IMR-90 (cell line): Measurements from ENCODE around the gene SLC31A1.

Experiments
- BHLHE40 ChIP-seq: fragments of 150-350 bp; IDR thresholded peaks from 2 replicates; pipeline ENCODE4 v1.6.1; 2016; ENCODE audit warnings: mild to moderate bottlenecking, low read depth, low read length
- CEBPB ChIP-seq: IDR thresholded peaks from 2 replicates; pipeline ENCODE4 v1.6.1; 2012; ENCODE audit warnings: low read depth, low read length, improper control_type of control experiment
- POLR2A ChIP-seq: IDR thresholded peaks from 2 replicates; pipeline ENCODE4 v1.6.1; 2012; ENCODE audit warnings: mild to moderate bottlenecking, low read depth, low read length
- RAD21 ChIP-seq: IDR thresholded peaks from 2 replicates; pipeline ENCODE4 v1.6.1; 2012; ENCODE audit warnings: low read length, improper control_type of control experiment
- RCOR1 ChIP-seq: IDR thresholded peaks from 2 replicates; pipeline ENCODE4 v1.6.1; 2012; ENCODE audit warnings: mild to moderate bottlenecking, low read length, improper control_type of control experiment; ENCODE audit not compliant: insufficient replicate concordance
- RFX5 ChIP-seq: IDR thresholded peaks from 2 replicates; pipeline ENCODE4 v1.8.0; 2012; ENCODE audit warnings: low read depth, mild to moderate bottlenecking, low read length, moderate library complexity
- SMC3 ChIP-seq: fragments of 150-350 bp; IDR thresholded peaks from 2 replicates; pipeline ENCODE4 v1.6.1; 2016; ENCODE audit warnings: low read depth, mild to moderate bottlenecking, antibody characterized with exemption, low read length, moderate library complexity
- TF ChIP-seq, protein P1 (sequence below): conservative IDR thresholded peaks from 2 replicates; pipeline ENCODE4 v1.5.1; 2012; ENCODE audit warnings: mild to moderate bottlenecking, low read depth, low read length, improper control_type of control experiment
- TF ChIP-seq, protein P2 (sequence below): fragments of 150-350 bp; IDR thresholded peaks from 2 replicates; pipeline ENCODE4 v1.6.1; 2017; ENCODE audit warnings: mild to moderate bottlenecking, antibody characterized with exemption, low read length, low read depth

DNA sequence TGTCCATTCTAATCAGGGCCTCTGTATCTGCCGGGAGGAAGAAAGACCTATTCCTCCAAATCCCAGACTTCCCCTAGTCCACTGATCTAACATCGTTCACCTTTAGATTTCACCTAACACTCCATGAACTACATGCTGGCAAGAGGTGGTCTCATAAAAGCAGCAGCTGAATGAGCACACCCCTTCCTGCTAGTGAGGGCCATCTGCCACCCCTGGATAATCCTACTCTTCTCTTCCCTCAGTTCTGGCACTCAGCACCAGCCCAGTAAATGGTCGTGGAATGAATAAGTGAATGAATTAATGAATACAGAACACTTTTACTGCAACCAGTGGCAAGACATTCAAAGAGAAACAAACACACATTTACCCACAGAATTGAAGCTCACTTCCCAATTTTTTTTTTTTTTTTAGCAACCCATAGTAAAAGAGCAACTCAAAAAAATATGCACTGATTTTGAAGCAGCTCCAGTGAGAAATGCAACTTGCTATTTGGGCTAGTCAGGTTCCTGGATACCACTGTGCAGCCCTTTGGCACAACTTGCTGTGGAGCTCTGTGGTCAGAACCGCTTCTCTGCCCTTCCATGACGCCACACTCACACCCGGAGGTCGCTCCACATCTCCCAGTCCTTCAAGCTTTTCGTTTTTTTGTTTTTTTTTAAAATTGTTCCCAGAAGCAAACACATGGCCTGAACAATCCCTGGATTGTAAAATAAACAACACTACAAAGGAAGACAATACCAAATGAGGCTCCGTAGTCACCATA is 75.6 kb downstream of the SLC31A1 start:
- TF ChIP-seq, protein P1, sequence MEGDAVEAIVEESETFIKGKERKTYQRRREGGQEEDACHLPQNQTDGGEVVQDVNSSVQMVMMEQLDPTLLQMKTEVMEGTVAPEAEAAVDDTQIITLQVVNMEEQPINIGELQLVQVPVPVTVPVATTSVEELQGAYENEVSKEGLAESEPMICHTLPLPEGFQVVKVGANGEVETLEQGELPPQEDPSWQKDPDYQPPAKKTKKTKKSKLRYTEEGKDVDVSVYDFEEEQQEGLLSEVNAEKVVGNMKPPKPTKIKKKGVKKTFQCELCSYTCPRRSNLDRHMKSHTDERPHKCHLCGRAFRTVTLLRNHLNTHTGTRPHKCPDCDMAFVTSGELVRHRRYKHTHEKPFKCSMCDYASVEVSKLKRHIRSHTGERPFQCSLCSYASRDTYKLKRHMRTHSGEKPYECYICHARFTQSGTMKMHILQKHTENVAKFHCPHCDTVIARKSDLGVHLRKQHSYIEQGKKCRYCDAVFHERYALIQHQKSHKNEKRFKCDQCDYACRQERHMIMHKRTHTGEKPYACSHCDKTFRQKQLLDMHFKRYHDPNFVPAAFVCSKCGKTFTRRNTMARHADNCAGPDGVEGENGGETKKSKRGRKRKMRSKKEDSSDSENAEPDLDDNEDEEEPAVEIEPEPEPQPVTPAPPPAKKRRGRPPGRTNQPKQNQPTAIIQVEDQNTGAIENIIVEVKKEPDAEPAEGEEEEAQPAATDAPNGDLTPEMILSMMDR = no peak
- no peak for TF ChIP-seq BHLHE40
- no peak for TF ChIP-seq POLR2A
- TF ChIP-seq RFX5 = no peak
- no peak for TF ChIP-seq CEBPB
- no peak for TF ChIP-seq RAD21
- TF ChIP-seq, protein P2, sequence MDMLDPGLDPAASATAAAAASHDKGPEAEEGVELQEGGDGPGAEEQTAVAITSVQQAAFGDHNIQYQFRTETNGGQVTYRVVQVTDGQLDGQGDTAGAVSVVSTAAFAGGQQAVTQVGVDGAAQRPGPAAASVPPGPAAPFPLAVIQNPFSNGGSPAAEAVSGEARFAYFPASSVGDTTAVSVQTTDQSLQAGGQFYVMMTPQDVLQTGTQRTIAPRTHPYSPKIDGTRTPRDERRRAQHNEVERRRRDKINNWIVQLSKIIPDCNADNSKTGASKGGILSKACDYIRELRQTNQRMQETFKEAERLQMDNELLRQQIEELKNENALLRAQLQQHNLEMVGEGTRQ = no peak
- no peak for TF ChIP-seq SMC3
- TF ChIP-seq RCOR1 = no peak
